Ascending aorta (tissue), 2 donors: ENCODE measurements around the gene FGF12. TPM values are rescaled to one million over a fixed set of nuclear protein-coding genes. Genes with fewer than 3 reads are reported as not detected.
"Not testable (repeated sequence)": the region's sequence is repeated elsewhere in the genome, so short reads cannot be mapped to it uniquely, and the experiment has no call there.

Experiments used
- DNase-seq, 2 donors: peaks; one replicate each; pipeline ENCODE4 v3.0.0-alpha.2; 2019; ENCODE audit warnings: low spot score in 2 of 2
- H3K27ac ChIP-seq, 2 donors: fragments of 200-600 bp; sonication (generic); one replicate each; pipeline ENCODE4 v1.5.1; 2016 to 2017; ENCODE audit warnings: mild to moderate bottlenecking in 1 of 2
- H3K27me3 ChIP-seq: fragments of 200-600 bp; sonication (generic); one replicate; pipeline ENCODE4 v1.5.1; 2017
- H3K36me3 ChIP-seq, 2 donors: fragments of 200-600 bp; sonication (generic); one replicate each; pipeline ENCODE4 v1.5.1; 2016
- H3K4me1 ChIP-seq, 2 donors: fragments of 200-600 bp; sonication (generic); one replicate each; pipeline ENCODE4 v1.5.1; 2016 to 2017; ENCODE audit warnings: mild to moderate bottlenecking in 1 of 2
- H3K4me3 ChIP-seq, 2 donors: fragments of 200-600 bp; sonication (generic); one replicate each; pipeline ENCODE4 v1.5.1; 2016 to 2017; ENCODE audit warnings: mild to moderate bottlenecking in 1 of 2
- H3K9me3 ChIP-seq, 2 donors: fragments of 200-600 bp; sonication (generic); one replicate each; pipeline ENCODE4 v1.5.1; 2016
- CTCF ChIP-seq, 3 experiments: fragments of 200-600 bp in 2 of 3; fragments of 450-650 bp in 1 of 3; sonication (generic) in 2 of 3; IDR thresholded peaks; one replicate each; pipeline ENCODE4 v1.5.1; 2016 to 2019; ENCODE audit warnings: antibody characterized with exemption in 3 of 3, mild to moderate bottlenecking in 1 of 3, moderate library complexity in 1 of 3
- intact Hi-C: fragments of 100-400 bp; cut with DNase I; formaldehyde crosslinking; loops from one replicate; pipeline ENCODE4 v1.15.1; 2023
- total RNA-seq: library from RNA; depleted of rRNA; stranded (reverse); fragments of >200 nt; gene quantifications from one replicate; pipeline ENCODE4 v1.1.0, GENCODE V29; 2016

FGF12 gene
- total RNA-seq, 1 donor from 2014 or later, result 0.43 TPM

GRCh38 chr3:192726385-192726784 lies 956 bp downstream of the FGF12 start:
- Histone ChIP-seq H3K4me3 (no peak overlapping the region), H3K4me1 (no peaks in the 10 kb centered on the region), H3K27ac (no peak overlapping the region), H3K9me3 (no peaks in the 10 kb centered on the region), H3K36me3 (no peaks in the 10 kb centered on the region), H3K27me3 (no peaks in the 10 kb centered on the region)
- TF ChIP-seq CTCF (IDR thresholded peaks at IDR 0.05), result no peak
- intact Hi-C loops, result no loop called here
- DNase-seq, result no peak

GRCh38 chr3:192719964-192720363 lies 7.4 kb downstream of the FGF12 start:
- Histone ChIP-seq H3K9me3 (no peaks in the 10 kb centered on the region), H3K27me3 (no peaks in the 10 kb centered on the region), H3K36me3 (no peaks in the 10 kb centered on the region), H3K4me3 (no peak overlapping the region), H3K27ac (no peak overlapping the region), H3K4me1 (no peaks in the 10 kb centered on the region)
- TF ChIP-seq CTCF (IDR thresholded peaks at IDR 0.05), result no peak
- no peak for DNase-seq
- intact Hi-C loops, result no loop called here

- intact Hi-C loops, result no loop called here
Observed at GRCh38 chr3:192718156-192718555, 9.2 kb downstream of the FGF12 start.

GRCh38 chr3:192715126-192715525 lies 12.2 kb downstream of the FGF12 start:
- intact Hi-C loops, result no loop called here
- no peaks in the 10 kb centered on the region for H3K27me3 ChIP-seq
- H3K27ac ChIP-seq, result no peak overlapping the region
- no peak for TF ChIP-seq CTCF (IDR thresholded peaks at IDR 0.05)
- no peaks in the 10 kb centered on the region for H3K9me3 ChIP-seq
- H3K4me3 ChIP-seq, result no peak overlapping the region
- no peaks in the 10 kb centered on the region for H3K36me3 ChIP-seq
- H3K4me1 ChIP-seq, result no peaks in the 10 kb centered on the region
- DNase-seq, result no peak

More at GRCh38 chr3:192718156-192718555, 9.2 kb downstream of the FGF12 start:
- Histone ChIP-seq H3K9me3 (no peaks in the 10 kb centered on the region), H3K4me3 (no peak overlapping the region), H3K27ac (no peak overlapping the region), H3K4me1 (no peaks in the 10 kb centered on the region), H3K36me3 (no peaks in the 10 kb centered on the region), H3K27me3 (no peaks in the 10 kb centered on the region)
- TF ChIP-seq CTCF (IDR thresholded peaks at IDR 0.05), result no peak
- no peak for DNase-seq

GRCh38 chr3:192711126-192711525 lies 16.2 kb downstream of the FGF12 start:
- H3K27me3 ChIP-seq, H3K36me3 ChIP-seq, H3K9me3 ChIP-seq, H3K27ac ChIP-seq, DNase-seq, H3K4me3 ChIP-seq, intact Hi-C loops, H3K4me1 ChIP-seq: not testable (repeated sequence)

- Histone ChIP-seq H3K36me3 (no peaks in the 10 kb centered on the region), H3K4me3 (no peak overlapping the region), H3K9me3 (no peaks in the 10 kb centered on the region), H3K27me3 (no peaks in the 10 kb centered on the region), H3K4me1 (no peaks in the 10 kb centered on the region), H3K27ac (no peak overlapping the region)
- intact Hi-C loops, result no loop called here
- no peak for DNase-seq
- TF ChIP-seq CTCF (IDR thresholded peaks at IDR 0.05), result no peak
Observed at GRCh38 chr3:192710366-192710765, 17.0 kb downstream of the FGF12 start.
